ENCODE results near the gene SBF1.
"Not testable (repeated sequence)": the region's sequence is repeated elsewhere in the genome, so short reads cannot be mapped to it uniquely, and the experiment has no call there.

The SBF1 gene

DNA sequence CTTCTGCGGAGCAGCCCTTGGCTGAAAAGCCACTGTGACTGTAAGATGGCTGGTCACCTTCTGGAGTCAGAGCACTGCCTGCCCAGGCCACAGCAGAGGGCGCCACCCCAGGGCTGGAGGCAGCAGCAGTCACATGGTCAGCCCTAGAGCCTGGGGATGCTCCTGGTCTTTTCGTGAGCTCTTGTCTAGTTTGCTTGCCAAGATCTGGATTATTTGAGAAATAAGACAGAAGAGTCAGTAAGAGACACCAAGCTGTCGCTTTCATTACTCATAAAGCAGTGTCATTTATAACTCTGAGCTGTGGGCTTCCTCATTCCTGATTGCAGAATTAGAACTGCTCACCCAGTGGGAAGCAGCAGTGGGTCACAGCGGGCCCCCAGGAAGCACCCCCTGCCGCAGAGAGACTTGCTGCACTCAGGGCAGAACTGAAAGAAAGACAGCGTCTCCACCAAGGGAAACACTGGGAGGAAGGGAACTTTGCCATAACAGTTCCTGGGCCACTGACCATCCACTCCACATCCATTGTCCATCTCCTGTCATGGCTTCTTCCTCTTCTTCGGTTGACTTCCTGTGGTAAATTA lies 75.0 kb downstream of the SBF1 start:
- no peak for DNase-seq (ENCODE audit: low read depth)

GRCh38 chr22:50398831-50399648 lies 75.8 kb downstream of the SBF1 start:
- no peak for DNase-seq (ENCODE audit: low read depth)

DNA sequence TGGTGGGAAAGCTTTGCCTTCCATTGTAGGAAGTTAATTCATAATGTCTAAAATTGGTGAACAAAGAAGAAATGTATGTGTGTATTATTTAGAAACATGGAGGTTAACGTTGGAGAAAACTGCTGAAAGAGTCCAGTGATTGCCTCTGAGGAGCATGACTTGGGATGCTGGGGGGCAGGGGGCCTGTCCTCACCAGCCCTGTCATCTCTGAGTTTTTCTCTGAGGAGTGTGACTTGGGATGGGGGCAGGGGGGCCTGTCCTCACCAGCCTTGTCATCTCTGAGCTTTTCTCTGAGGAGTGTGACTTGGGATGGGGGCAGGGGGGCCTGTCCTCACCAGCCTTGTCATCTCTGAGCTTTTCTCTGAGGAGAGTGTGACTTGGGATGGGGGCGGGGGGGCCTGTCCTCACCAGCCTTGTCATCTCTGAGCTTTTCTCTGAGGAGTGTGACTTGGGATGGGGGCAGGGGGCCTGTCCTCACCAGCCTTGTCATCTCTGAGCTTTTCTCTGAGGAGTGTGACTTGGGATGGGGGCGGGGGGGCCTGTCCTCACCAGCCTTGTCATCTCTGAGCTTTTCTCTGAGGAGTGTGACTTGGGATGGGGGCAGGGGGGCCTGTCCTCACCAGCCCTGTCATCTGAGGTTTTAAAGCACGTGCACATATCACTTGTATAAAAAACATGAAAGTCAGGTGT lies 77.3 kb downstream of the SBF1 start:
- DNase-seq (ENCODE audit: low read depth): not testable (repeated sequence)

GRCh38 chr22:50396751-50397370 lies 78.0 kb downstream of the SBF1 start:
- DNase-seq (ENCODE audit: low read depth): no peak

Data from non-pigmented ciliary epithelial cell (primary cell).